HEK293 (cell line): Measurements from ENCODE around the gene NELL2.

ENCODE experiments used
- CTCF ChIA-PET: fragments of 350-600 bp; formaldehyde crosslinking; extraction: SDS; loops from one replicate; lab custom pipeline; 2021; ENCODE audit warnings: antibody characterized with exemption; lab: Yijun Ruan, JAX
- POLR2A ChIA-PET: fragments of 300-600 bp; formaldehyde crosslinking; extraction: SDS; loops from one replicate; lab custom pipeline; 2020; ENCODE audit warnings: antibody characterized with exemption, inconsistent platforms; lab: Yijun Ruan, JAX
- H3K27ac ChIP-seq: fragments of 200-500 bp; sonication (Bioruptor generic); 2 replicates; pipeline ENCODE4 v1.5.1; 2014; ENCODE audit warnings: low read depth, low read length, control low read depth, inconsistent platforms; ENCODE audit errors: extremely low read depth
- H3K36me3 ChIP-seq, 2 experiments: fragments of 200-500 bp in 1 of 2; sonication (Bioruptor generic) in 1 of 2; 1 replicate in 1 of 2; 2 replicates in 1 of 2; pipeline ENCODE4 v1.5.1; 2014 to 2017; ENCODE audit warnings: inconsistent platforms in 2 of 2, low read length in 2 of 2; ENCODE audit not compliant: control insufficient read depth in 2 of 2, insufficient read depth in 1 of 2
- H3K4me1 ChIP-seq: fragments of 200-500 bp; sonication (Bioruptor generic); 2 replicates; pipeline ENCODE4 v1.5.1; 2014; ENCODE audit warnings: mild to moderate bottlenecking, low read length, inconsistent platforms; ENCODE audit not compliant: control insufficient read depth, insufficient read depth
- H3K4me3 ChIP-seq: 2 replicates; pipeline ENCODE4 v1.5.1; 2011; ENCODE audit warnings: low read depth, mild to moderate bottlenecking, control low read depth, low read length, moderate library complexity
- H3K9me3 ChIP-seq: fragments of 200-500 bp; sonication (Bioruptor generic); 2 replicates; pipeline ENCODE4 v1.5.1; 2014; ENCODE audit warnings: low read depth, low read length, inconsistent platforms; ENCODE audit not compliant: control insufficient read depth, insufficient read depth
- BCL11B ChIP-seq: fragments of 450-650 bp; formaldehyde crosslinking; IDR thresholded peaks from 2 replicates; pipeline ENCODE4 v1.5.1; 2016; ENCODE audit warnings: low read depth, missing biosample characterization, missing genetic modification characterization
- EGR2 ChIP-seq: fragments of 450-650 bp; formaldehyde crosslinking; IDR thresholded peaks from 2 replicates; pipeline ENCODE4 v1.5.1; 2016; ENCODE audit warnings: low read depth, missing biosample characterization, missing genetic modification characterization
- KLF10 ChIP-seq: fragments of 450-650 bp; IDR thresholded peaks from 2 replicates; pipeline ENCODE4 v1.5.1; 2018; ENCODE audit warnings: missing biosample characterization, mild to moderate bottlenecking, missing genetic modification characterization
- KLF9 ChIP-seq: fragments of 450-650 bp; formaldehyde crosslinking; IDR thresholded peaks from 2 replicates; pipeline ENCODE4 v1.5.1; 2016; ENCODE audit warnings: missing biosample characterization, missing genetic modification characterization, low read depth
- SCRT2 ChIP-seq: fragments of 450-650 bp; formaldehyde crosslinking; IDR thresholded peaks from 2 replicates; pipeline ENCODE4 v1.5.1; 2016; ENCODE audit warnings: missing biosample characterization, missing genetic modification characterization
- ZBTB1 ChIP-seq: fragments of 450-650 bp; formaldehyde crosslinking; IDR thresholded peaks from 2 replicates; pipeline ENCODE4 v1.5.1; 2016; ENCODE audit warnings: missing biosample characterization, missing genetic modification characterization
- ZBTB20 ChIP-seq: fragments of 450-650 bp; formaldehyde crosslinking; IDR thresholded peaks from 2 replicates; pipeline ENCODE4 v1.5.1; 2016; ENCODE audit warnings: missing biosample characterization, missing genetic modification characterization
- ZFHX2 ChIP-seq: fragments of 450-650 bp; formaldehyde crosslinking; conservative IDR thresholded peaks from 2 replicates; pipeline ENCODE4 v1.5.1; 2016; ENCODE audit warnings: missing biosample characterization, missing genetic modification characterization
- ZNF202 ChIP-seq: fragments of 450-650 bp; formaldehyde crosslinking; IDR thresholded peaks from 2 replicates; pipeline ENCODE4 v1.5.1; 2016; ENCODE audit warnings: missing biosample characterization, missing genetic modification characterization, borderline replicate concordance
- ZNF239 ChIP-seq: fragments of 450-650 bp; formaldehyde crosslinking; IDR thresholded peaks from 2 replicates; pipeline ENCODE4 v1.5.1; 2016; ENCODE audit warnings: missing biosample characterization, missing genetic modification characterization
- ZNF274 ChIP-seq, 2 experiments: fragments of 200-500 bp in 1 of 2; fragments of 450-650 bp in 1 of 2; sonication (Bioruptor generic) in 1 of 2; formaldehyde crosslinking in 1 of 2; IDR thresholded peaks; 2 replicates each; pipeline versions ENCODE4 v1.5.1 to v1.6.1; 2014 to 2016; ENCODE audit warnings: borderline replicate concordance in 1 of 2, inconsistent platforms in 1 of 2, low read length in 1 of 2, missing biosample characterization in 1 of 2, missing genetic modification characterization in 1 of 2
- ZNF341 ChIP-seq: fragments of 450-650 bp; formaldehyde crosslinking; IDR thresholded peaks from 2 replicates; pipeline ENCODE4; 2016; ENCODE audit warnings: low read depth, missing biosample characterization, missing genetic modification characterization
- ZNF366 ChIP-seq: fragments of 450-650 bp; formaldehyde crosslinking; conservative IDR thresholded peaks from 2 replicates; pipeline ENCODE4 v1.5.1; 2016; ENCODE audit warnings: missing biosample characterization, missing genetic modification characterization
- ZNF449 ChIP-seq: fragments of 450-650 bp; formaldehyde crosslinking; IDR thresholded peaks from 2 replicates; pipeline ENCODE4 v1.5.1; 2017; ENCODE audit warnings: missing biosample characterization, mild to moderate bottlenecking, missing genetic modification characterization, moderate library complexity
- ZNF530 ChIP-seq: fragments of 450-650 bp; formaldehyde crosslinking; IDR thresholded peaks from 2 replicates; pipeline ENCODE4 v1.5.1; 2016; ENCODE audit warnings: low read depth, missing biosample characterization, missing genetic modification characterization
- ZNF549 ChIP-seq: fragments of 450-650 bp; IDR thresholded peaks from 2 replicates; pipeline ENCODE4 v1.5.1; 2018; ENCODE audit warnings: missing biosample characterization, missing genetic modification characterization, mild to moderate bottlenecking, inconsistent platforms, moderate library complexity
- ZNF580 ChIP-seq: fragments of 450-650 bp; formaldehyde crosslinking; IDR thresholded peaks from 2 replicates; pipeline ENCODE4 v1.5.1; 2016; ENCODE audit warnings: missing biosample characterization, missing genetic modification characterization
- ZNF645 ChIP-seq: fragments of 450-650 bp; formaldehyde crosslinking; IDR thresholded peaks from 2 replicates; pipeline ENCODE4; 2016; ENCODE audit warnings: missing biosample characterization, missing genetic modification characterization
- ZNF664 ChIP-seq: fragments of 450-650 bp; formaldehyde crosslinking; IDR thresholded peaks from 2 replicates; pipeline ENCODE4 v1.5.1; 2016; ENCODE audit warnings: missing biosample characterization, missing genetic modification characterization
- ZNF701 ChIP-seq: fragments of 450-650 bp; formaldehyde crosslinking; IDR thresholded peaks from 2 replicates; pipeline ENCODE4 v1.5.1; 2016; ENCODE audit warnings: missing biosample characterization, missing genetic modification characterization
- ZSCAN16 ChIP-seq: fragments of 450-650 bp; formaldehyde crosslinking; IDR thresholded peaks from 2 replicates; pipeline ENCODE4 v1.5.1; 2016; ENCODE audit warnings: missing biosample characterization, missing genetic modification characterization
- ZXDB ChIP-seq: fragments of 450-650 bp; formaldehyde crosslinking; IDR thresholded peaks from 2 replicates; pipeline ENCODE4 v1.5.1; 2016; ENCODE audit warnings: missing biosample characterization, missing genetic modification characterization

The NELL2 gene

GRCh38 chr12:44655846-44656245 lies 220.3 kb downstream of the NELL2 start (continued):
- no peak for TF ChIP-seq ZXDB (tag by site-specific recombination)
- TF ChIP-seq, all 188 proteins: peak for 0

- ChIA-PET CTCF (interaction anchor here (0.6 kb wide), 1 partner anchor 318 kb away, joined by 4 read pairs; no protein-coding TSS in a partner anchor), POLR2A (no interaction called here)
- peaks cover 3% of the 10 kb centered on the region; the same call in 1 of the 2 replicates for H3K4me1 ChIP-seq
- H3K36me3 ChIP-seq = no peaks in the 10 kb centered on the region
- TF ChIP-seq ZNF530 (no peak), ZSCAN16 (tag by site-specific recombination) (no peak), ZNF341 (tag by site-specific recombination) (peak; percentile 38; the same call in 1 of the 2 replicates), KLF10 (no peak), ZBTB1 (tag by site-specific recombination) (no peak), SCRT2 (peak; percentile 80), ZNF274 (IDR thresholded peaks at IDR 0.05; ENCODE audit: low read length) (no peak), ZNF274 (tag by site-specific recombination; IDR thresholded peaks at IDR 0.05; ENCODE audit: borderline replicate concordance) (no peak), ZNF701 (tag by site-specific recombination) (no peak), EGR2 (tag by site-specific recombination) (0 out of 2 replicates have a peak, but pooled peaks have one; percentile 23), KLF9 (tag by site-specific recombination) (no peak), ZNF549 (tag by site-specific recombination) (no peak), ZNF239 (tag by site-specific recombination) (no peak), ZXDB (tag by site-specific recombination) (no peak), ZNF449 (tag by site-specific recombination) (no peak), ZBTB20 (tag by site-specific recombination) (peak; percentile 44; the same call in 1 of the 2 replicates), ZNF664 (tag by site-specific recombination) (no peak), ZNF645 (no peak), ZNF580 (tag by site-specific recombination) (no peak), BCL11B (tag by site-specific recombination) (no peak), ZNF202 (tag by site-specific recombination) (no peak), ZFHX2 (0 out of 2 replicates have a peak, but pooled peaks have one; percentile 17), ZNF366 (tag by site-specific recombination) (no peak)
- no peak overlapping the region for H3K27ac ChIP-seq
- no peak overlapping the region for H3K4me3 ChIP-seq
- H3K9me3 ChIP-seq = no peaks in the 10 kb centered on the region
These were observed 221.2 kb downstream of the NELL2 start for GRCh38 chr12:44654646-44655639.
